Cardiac muscle cell (in vitro differentiated cells and primary cell): Measurements from ENCODE around the gene SHISAL1. TPM values are rescaled to one million over a fixed set of nuclear protein-coding genes. Genes with fewer than 3 reads are reported as not detected.

ENCODE experiments used
- DNase-seq, 2 donors: peaks; one replicate each; pipeline versions ENCODE4 v3.0.0 to v3.0.0-alpha.2; 2010 to 2017; ENCODE audit warnings: low read depth in 1 of 2, low spot score in 1 of 2
- H3K27ac ChIP-seq: fragments of 200-600 bp; sonication (generic); 2 replicates; pipeline ENCODE4 v1.5.1; 2016
- H3K27me3 ChIP-seq: fragments of 200-600 bp; sonication (generic); 2 replicates; pipeline ENCODE4 v1.6.0; 2016; ENCODE audit warnings: control low read depth
- H3K36me3 ChIP-seq: fragments of 200-600 bp; sonication (generic); 2 replicates; pipeline ENCODE4 v1.5.1; 2016; ENCODE audit warnings: control low read depth
- H3K4me1 ChIP-seq: fragments of 200-600 bp; sonication (generic); 2 replicates; pipeline ENCODE4 v1.8.1; 2017; ENCODE audit warnings: low read depth, mild to moderate bottlenecking, mixed run types
- H3K4me3 ChIP-seq: fragments of 200-600 bp; sonication (generic); 2 replicates; pipeline ENCODE4 v1.5.1; 2016; ENCODE audit warnings: mild to moderate bottlenecking
- H3K9me3 ChIP-seq: fragments of 200-600 bp; sonication (generic); 2 replicates; pipeline ENCODE4 v1.5.1; 2017; ENCODE audit warnings: low read depth, mild to moderate bottlenecking, control low read depth
- polyA plus RNA-seq: library from polyadenylated mRNA; unstranded; fragments of >200 nt; fragmentation: Nextera tagmentation; extraction: Ambion mirVana; gene quantifications from 2 replicates; pipeline ENCODE4 v1.2.1, GENCODE V29; 2016
- total RNA-seq: library from RNA; depleted of rRNA; stranded (reverse); fragments of >200 nt; gene quantifications from 2 replicates; pipeline ENCODE4 v1.2.3, GENCODE V29; 2016
- TF ChIP-seq, protein P1 (sequence below): IDR thresholded peaks from 2 replicates; pipeline ENCODE4 v1.5.1; 2012; ENCODE audit warnings: low read depth, mild to moderate bottlenecking, low read length

Gene SHISAL1
- total and polyA plus RNA-seq, 2 experiments from 2014 or later: 0.40 to 2.8 TPM

DNA sequence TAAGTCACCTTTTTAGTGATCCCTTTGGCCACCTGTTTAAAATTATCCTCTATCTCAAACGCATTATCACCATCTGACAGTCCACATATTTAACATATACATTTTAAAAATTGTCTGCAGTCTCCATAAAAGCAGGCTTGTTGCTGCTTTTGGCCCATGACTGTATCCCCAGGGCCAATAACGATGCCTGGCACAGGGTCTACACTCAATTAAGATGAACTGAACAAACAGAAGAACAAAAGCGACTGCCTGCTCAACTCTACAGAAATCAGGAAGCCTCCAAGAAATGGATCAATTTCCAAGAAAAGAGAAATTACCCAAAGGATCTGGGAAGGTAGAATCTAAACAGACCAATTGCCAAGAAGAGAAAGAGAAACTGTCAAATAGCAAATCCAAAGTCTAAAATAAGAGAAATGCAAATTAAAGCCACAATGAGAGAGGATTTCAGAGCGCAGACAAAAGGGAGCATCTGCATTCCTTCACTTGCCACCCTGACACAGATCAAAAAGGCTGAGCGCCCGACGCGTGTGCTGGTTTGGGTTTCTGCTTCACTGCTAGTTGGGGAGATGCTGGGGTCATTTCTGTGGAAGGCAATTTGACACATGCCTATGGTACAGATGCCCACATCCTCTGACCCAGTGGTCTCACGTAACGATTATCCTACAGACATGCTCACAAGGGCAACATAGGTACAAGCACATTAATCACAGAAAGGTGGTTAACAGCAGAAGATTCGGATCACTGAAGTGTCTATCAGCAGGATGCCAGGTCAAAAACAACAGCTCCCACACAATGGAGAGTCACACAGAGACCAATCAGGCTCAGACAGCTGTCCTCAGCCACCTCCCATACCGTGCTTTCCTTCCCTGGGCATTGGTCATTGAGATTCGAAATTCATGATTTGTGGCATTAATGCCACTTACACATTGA lies 55.9 kb downstream of the SHISAL1 start:
- H3K27ac ChIP-seq: no peak overlapping the region
- no peaks in the 10 kb centered on the region for H3K36me3 ChIP-seq
- H3K9me3 ChIP-seq: no peaks in the 10 kb centered on the region
- no peak overlapping the region for H3K4me3 ChIP-seq
- no peak for DNase-seq
- H3K27me3 ChIP-seq: no peaks in the 10 kb centered on the region
- H3K4me1 ChIP-seq: no peaks in the 10 kb centered on the region
- TF ChIP-seq, protein P1, sequence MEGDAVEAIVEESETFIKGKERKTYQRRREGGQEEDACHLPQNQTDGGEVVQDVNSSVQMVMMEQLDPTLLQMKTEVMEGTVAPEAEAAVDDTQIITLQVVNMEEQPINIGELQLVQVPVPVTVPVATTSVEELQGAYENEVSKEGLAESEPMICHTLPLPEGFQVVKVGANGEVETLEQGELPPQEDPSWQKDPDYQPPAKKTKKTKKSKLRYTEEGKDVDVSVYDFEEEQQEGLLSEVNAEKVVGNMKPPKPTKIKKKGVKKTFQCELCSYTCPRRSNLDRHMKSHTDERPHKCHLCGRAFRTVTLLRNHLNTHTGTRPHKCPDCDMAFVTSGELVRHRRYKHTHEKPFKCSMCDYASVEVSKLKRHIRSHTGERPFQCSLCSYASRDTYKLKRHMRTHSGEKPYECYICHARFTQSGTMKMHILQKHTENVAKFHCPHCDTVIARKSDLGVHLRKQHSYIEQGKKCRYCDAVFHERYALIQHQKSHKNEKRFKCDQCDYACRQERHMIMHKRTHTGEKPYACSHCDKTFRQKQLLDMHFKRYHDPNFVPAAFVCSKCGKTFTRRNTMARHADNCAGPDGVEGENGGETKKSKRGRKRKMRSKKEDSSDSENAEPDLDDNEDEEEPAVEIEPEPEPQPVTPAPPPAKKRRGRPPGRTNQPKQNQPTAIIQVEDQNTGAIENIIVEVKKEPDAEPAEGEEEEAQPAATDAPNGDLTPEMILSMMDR: no peak

DNA sequence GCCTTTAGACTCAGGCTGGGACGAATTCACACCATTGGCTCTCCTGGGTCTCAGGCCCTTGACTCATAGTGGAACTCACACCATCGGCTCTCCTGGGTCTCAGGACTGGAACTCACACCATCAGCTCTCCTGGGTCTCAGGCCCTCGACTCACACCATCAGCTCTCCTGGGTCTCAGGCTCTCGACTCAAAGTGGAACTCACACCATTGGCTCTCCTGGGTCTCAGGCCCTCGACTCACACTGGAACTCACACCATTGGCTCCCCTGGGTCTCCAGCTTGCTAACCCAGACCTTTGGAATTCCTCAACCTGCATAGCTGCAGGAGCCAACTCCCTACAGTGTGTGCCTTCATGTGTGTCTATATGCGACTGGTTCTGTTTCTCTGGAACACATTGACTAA lies 56.7 kb downstream of the SHISAL1 start:
- Histone ChIP-seq H3K27ac (no peak overlapping the region), H3K9me3 (no peaks in the 10 kb centered on the region), H3K4me3 (no peak overlapping the region), H3K27me3 (no peaks in the 10 kb centered on the region), H3K4me1 (no peaks in the 10 kb centered on the region), H3K36me3 (no peaks in the 10 kb centered on the region)
- TF ChIP-seq, protein P1: no peak
- no peak for DNase-seq

DNA sequence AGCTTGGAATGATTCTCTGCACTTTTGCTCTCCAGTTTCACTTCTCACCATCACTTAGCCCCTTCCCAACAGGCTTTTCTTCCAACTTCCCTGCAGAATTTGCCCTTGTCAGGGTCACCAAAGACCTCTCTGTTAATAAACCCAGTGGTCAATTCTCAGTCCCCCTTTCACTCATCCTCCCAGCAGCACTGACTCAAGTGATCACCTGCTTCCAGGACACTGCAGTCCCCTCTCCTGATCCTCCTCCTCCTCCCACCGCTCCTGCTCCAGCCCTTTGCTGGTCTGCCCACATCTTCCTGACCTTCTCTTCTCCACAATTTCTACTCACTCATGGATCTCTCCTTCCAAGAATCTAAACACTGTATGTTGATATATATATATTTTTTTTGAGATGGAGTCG lies 57.9 kb downstream of the SHISAL1 start:
- no peak overlapping the region for H3K27ac ChIP-seq
- H3K9me3 ChIP-seq: no peaks in the 10 kb centered on the region
- TF ChIP-seq, protein P1: no peak
- no peaks in the 10 kb centered on the region for H3K4me1 ChIP-seq
- DNase-seq: no peak
- no peak overlapping the region for H3K4me3 ChIP-seq
- H3K27me3 ChIP-seq: no peaks in the 10 kb centered on the region
- H3K36me3 ChIP-seq: no peaks in the 10 kb centered on the region

DNA sequence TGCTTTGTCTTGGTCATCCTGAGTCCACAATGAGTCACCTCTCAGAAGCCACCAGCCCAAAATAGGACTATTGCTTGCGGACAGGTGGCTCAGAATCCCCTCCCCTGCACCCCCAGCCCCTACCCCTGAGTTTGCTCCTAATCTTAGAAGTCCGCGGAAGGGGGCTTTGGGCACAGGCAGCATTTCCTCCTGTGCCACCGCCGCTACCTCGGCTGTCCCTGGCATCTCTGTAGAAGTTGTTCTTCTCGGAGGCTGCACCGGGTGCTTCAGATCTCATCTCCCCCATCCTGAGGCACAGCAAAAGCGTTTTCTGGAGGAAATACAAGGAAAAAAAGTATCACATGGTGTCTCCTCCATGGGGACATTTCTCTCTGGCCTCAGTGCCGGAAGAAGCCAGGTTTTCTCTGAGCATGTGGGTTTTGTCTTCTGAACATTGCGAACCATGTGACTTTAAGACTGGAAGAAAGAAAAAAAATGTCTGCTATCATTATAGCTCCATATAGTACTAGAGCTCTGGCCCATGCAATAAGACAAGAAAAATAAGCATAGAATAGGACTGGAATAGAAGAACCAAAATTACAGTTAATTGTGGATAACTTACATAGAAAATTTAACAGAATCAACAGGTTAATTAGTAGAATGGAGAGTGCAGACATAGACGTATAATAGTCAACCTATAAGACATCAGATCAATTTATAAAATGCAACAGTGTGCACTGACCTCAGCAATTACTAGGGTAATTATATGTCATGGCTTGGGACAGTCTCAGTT lies 63.2 kb downstream of the SHISAL1 start:
- no peaks in the 10 kb centered on the region for H3K36me3 ChIP-seq
- H3K9me3 ChIP-seq: no peaks in the 10 kb centered on the region
- TF ChIP-seq, protein P1: no peak
- H3K27ac ChIP-seq: no peak overlapping the region
- no peaks in the 10 kb centered on the region for H3K27me3 ChIP-seq
- DNase-seq: no peak
- H3K4me3 ChIP-seq: no peak overlapping the region
- no peaks in the 10 kb centered on the region for H3K4me1 ChIP-seq

DNA sequence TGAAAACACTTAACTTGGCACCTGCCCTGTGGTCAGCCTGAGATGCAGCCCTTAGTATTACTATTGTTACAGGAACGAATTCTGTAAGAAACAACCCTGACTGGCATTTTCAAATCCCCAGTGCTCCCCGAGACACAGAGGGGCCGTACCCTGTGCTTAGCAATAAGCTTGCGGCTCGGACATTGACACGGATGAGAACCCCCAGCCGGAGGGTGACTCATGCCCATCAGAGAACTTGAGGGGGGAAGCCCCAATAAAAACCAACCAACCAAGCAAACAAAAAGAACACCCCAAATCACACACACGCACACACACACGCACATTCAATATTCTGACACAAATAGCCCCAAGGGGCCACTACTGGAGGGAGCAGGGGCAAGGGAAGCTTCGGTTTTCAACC lies 63.8 kb downstream of the SHISAL1 start:
- H3K4me1 ChIP-seq: no peaks in the 10 kb centered on the region
- no peaks in the 10 kb centered on the region for H3K27me3 ChIP-seq
- DNase-seq: no peak
- H3K9me3 ChIP-seq: no peaks in the 10 kb centered on the region
- H3K4me3 ChIP-seq: no peak overlapping the region
- no peak overlapping the region for H3K27ac ChIP-seq
- H3K36me3 ChIP-seq: no peaks in the 10 kb centered on the region
- TF ChIP-seq, protein P1: no peak
